GM10847 (cell line): Measurements from ENCODE around the gene RFX6.

Experiments
- POLR2A ChIP-seq: IDR thresholded peaks from 2 replicates; pipeline ENCODE4 v1.6.1; 2011; ENCODE audit not compliant: insufficient read length; ENCODE audit errors: extremely low read depth

RFX6 gene

GRCh38 chr6:116881236-116881635 lies 4.2 kb downstream of the RFX6 start:
- no peak for TF ChIP-seq POLR2A

DNA sequence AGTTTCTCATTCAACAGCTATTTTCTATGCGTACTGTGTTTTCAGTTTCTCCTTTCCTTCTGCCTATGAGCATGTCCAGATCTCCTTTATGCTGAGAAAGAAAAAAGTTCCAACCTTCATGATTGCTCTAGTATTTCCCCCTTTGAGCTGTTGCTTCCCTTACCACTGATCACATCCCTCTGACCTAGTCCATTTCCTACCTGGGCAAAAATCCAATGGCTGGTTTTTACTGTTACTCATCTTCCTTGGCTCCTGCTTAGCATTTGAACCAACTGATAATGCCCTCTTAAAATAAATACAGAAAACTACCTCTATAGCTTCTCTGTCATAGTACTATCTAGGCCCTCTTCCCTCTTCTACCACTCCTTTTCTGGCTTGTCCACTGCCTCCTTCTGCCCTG lies 6.0 kb downstream of the RFX6 start:
- no peak for TF ChIP-seq POLR2A

DNA sequence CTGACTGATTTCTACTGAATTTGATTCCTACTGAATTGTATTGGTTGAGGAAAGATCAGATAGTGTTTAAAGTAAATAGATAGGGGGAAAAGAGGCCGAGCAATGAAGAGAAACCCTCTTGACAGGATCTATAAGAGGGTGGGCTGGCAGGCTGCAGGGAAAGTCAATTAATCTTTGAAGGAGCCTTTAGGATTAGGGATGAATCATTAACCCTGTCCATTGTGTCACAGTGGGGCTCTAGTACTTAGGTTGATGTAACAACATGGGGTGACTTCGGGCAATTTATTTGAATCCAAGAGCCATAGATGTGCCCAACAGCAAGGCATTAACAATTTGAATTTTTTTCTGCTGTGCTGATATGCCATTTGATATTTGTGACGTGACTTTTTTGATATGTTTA lies 7.5 kb downstream of the RFX6 start:
- no peak for TF ChIP-seq POLR2A

- no peak for TF ChIP-seq POLR2A
These were observed 10.1 kb downstream of the RFX6 start for GRCh38 chr6:116887168-116887567.

DNA sequence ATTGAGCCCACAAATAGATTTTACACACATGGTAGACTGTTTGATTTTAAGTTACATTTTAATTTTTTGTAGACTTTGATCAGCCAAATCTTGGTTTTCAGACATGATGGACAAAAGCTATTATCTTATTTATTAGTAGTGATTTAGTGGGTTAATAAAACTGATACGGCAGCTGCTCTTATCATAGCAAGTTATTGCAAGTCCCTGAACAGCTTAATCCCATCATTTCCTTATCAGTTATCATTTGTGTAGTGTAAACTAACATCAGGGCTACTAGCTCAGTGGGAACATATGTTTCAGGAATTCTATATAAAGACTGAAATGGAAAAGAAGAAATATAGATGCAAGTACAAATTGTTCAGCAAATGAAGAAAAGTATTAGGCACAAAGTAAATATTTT lies 10.9 kb downstream of the RFX6 start:
- no peak for TF ChIP-seq POLR2A

DNA sequence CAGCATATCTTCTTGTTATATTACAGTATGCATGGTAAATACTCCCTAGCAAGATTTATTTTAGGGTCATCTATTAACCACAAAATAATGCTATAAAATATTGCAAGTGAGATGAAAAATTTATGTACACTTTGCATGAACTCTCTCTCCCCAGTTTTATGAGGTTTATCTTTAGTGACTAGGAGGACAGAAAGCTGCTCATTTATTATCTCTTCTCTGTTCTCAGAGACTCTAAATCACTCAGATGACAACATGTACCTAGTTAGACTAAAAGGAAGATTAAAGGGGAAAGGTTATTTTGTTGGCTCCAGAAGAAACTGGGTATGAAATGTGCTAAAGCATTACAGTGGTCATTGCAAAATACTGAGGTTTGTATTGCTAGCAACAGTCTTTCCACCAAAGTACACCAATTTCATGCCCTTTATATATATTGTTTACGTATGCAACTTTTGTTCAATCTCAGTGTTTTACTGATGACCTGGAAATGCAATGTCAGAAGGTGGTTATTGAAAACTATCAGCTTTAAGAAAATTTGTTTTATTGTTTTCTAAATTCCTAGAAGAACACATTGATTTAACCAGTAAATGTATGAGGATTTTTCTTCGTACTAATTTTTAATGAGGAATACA lies 11.8 kb downstream of the RFX6 start:
- TF ChIP-seq POLR2A = no peak

DNA sequence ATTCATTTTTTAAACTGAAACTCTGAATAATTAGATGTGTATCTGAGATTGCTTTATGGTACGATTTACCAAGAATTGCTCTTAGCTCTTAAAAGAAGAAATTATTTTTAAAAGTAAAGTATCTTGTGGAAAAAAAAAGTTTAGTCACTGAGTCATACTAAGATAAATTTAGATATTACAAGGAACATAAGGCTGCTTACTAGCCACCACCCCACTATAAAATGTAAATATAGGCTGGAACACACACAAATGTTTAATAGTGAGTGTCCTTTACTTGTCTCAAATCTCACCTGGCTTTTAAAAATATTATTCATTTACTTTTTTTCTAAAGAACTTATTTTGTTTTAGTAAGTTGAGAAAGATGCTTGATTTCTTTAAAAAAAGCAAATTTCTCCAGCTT lies 17.6 kb downstream of the RFX6 start:
- no peak for TF ChIP-seq POLR2A

DNA sequence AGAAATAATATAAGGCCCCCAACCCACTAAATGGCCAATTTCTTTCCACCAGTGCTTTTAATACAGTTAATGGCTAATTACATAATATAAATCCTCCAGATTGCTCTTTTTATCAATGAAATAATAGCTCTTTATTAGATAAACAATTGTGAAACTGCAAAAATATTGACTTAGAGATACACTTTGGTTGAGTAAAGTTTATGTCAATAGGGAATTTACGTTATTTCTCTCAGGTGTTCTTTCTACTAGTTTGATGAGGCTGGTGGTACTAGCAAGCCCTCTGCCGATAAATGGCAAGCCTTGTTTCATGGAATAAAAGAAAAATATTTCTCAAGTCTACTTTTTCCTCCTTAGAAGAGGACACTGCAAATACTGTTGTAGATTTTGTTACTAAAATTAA lies 18.9 kb downstream of the RFX6 start:
- TF ChIP-seq POLR2A = no peak

GRCh38 chr6:116902634-116903033 lies 25.6 kb downstream of the RFX6 start:
- TF ChIP-seq POLR2A = no peak

- no peak for TF ChIP-seq POLR2A
These were observed 46.0 kb downstream of the RFX6 start for GRCh38 chr6:116922853-116923548.

- no peak for TF ChIP-seq POLR2A
These were observed 47.2 kb downstream of the RFX6 start for GRCh38 chr6:116924245-116924644.

- TF ChIP-seq POLR2A = no peak
These were observed 48.2 kb downstream of the RFX6 start for GRCh38 chr6:116925088-116925794.

DNA sequence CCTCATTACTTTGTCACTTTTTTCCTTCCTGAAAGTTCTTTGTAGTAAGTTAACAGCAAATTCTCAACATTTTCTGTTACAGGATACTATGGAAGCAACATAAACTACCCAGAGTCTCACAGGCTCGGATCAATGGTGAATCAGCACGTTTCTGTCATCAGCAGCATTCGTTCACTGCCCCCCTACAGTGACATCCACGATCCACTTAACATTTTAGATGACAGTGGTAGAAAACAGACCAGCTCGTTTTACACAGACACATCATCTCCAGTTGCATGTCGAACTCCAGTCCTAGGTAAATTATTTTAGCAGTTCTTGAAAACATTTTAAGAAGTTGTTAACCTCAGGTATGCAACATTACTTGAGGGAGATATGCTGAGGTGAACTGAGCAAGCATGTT lies 51.6 kb downstream of the RFX6 start:
- TF ChIP-seq POLR2A = no peak

- TF ChIP-seq POLR2A = no peak
These were observed 52.8 kb downstream of the RFX6 start for GRCh38 chr6:116929825-116930224.

DNA sequence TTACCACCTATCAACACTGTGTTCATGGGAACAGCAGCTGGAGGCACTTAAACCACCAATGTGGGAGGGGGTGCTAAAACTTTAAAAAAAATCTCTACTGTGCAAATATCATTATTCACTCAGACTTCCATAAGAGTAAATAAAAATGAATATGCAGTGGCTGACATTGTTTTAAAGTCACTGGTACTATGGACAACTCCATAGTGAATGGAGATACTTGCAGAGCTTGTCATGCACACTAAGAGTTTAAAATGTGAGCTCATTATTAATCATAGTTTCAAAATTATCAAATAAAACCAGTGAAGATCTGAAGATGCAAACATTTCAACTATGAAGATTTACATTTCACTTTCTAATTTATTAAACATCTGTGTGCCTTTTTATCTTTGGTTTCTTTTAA lies 54.4 kb downstream of the RFX6 start:
- TF ChIP-seq POLR2A = no peak

DNA sequence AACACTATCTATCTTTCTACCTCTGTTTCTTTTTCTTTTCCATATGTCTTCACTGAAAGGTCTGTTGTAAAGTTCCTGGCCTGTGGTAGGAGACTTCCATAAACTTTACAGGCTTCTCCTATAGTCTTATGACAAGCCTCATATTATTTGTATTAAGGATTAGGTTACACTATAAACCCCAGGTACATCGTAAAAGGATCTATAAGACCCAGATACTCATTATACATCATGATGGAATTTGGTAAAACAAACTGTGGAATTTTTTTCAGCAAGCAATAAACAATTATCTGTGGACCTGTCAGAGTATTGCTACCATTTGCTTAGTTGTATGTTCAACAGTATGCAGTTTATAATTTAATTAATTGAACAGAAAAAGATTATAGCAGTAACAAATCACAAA lies 55.5 kb downstream of the RFX6 start:
- TF ChIP-seq POLR2A = no peak
